GM18498 (cell line): ENCODE data around the gene UPF3A.
A peak's percentile ranks its signal among the peaks of the same experiment; 100 is the strongest.

Experiments
- ATAC-seq: cut with Tn5 transposase; IDR thresholded peaks from one replicate; pipeline ENCODE4 v1.9.1; 2021; ENCODE audit warnings: mild to moderate bottlenecking, moderate library complexity; ENCODE audit not compliant: unreplicated experiment

UPF3A gene

GRCh38 chr13:114303700-114304327 lies 22.4 kb downstream of the UPF3A start:
- ATAC-seq: no peak

GRCh38 chr13:114304346-114305034 lies 23.1 kb downstream of the UPF3A start:
- no peak for ATAC-seq

GRCh38 chr13:114309086-114309485 lies 27.7 kb downstream of the UPF3A start:
- no peak for ATAC-seq

GRCh38 chr13:114309806-114310410 lies 28.5 kb downstream of the UPF3A start:
- ATAC-seq: no peak

GRCh38 chr13:114310956-114311355 lies 29.6 kb downstream of the UPF3A start:
- ATAC-seq: no peak

- ATAC-seq: no peak
These were observed 30.0 kb downstream of the UPF3A start for GRCh38 chr13:114311387-114311786.

GRCh38 chr13:114311908-114312307 lies 30.5 kb downstream of the UPF3A start:
- ATAC-seq: no peak

- ATAC-seq: no peak
These were observed 31.9 kb downstream of the UPF3A start for GRCh38 chr13:114313061-114313860.

- peak; percentile 87 for ATAC-seq
These were observed 32.9 kb downstream of the UPF3A start, which contains the start of gene CHAMP1 for GRCh38 chr13:114314074-114314912. CHAMP1 (plus strand) TSS chr13:114314503; CDS start chr13:114323843, 9,340 bp downstream.

GRCh38 chr13:114315074-114315785 lies 33.8 kb downstream of the UPF3A start:
- ATAC-seq: no peak

GRCh38 chr13:114318624-114319023 lies 37.2 kb downstream of the UPF3A start:
- no peak for ATAC-seq

- no peak for ATAC-seq
These were observed 38.1 kb downstream of the UPF3A start for GRCh38 chr13:114319441-114319913.

- no peak for ATAC-seq
These were observed 38.7 kb downstream of the UPF3A start for GRCh38 chr13:114320065-114320464.

- ATAC-seq: no peak
These were observed 39.9 kb downstream of the UPF3A start for GRCh38 chr13:114321256-114321655.

- no peak for ATAC-seq
These were observed 41.9 kb downstream of the UPF3A start for GRCh38 chr13:114323349-114323748.

- ATAC-seq: no peak
These were observed 42.9 kb downstream of the UPF3A start for GRCh38 chr13:114324334-114324733.

GRCh38 chr13:114325729-114326128 lies 44.3 kb downstream of the UPF3A start:
- ATAC-seq: no peak

GRCh38 chr13:114328034-114328433 lies 46.6 kb downstream of the UPF3A start:
- no peak for ATAC-seq

GRCh38 chr13:114328595-114328994 lies 47.2 kb downstream of the UPF3A start:
- ATAC-seq: no peak

GRCh38 chr13:114330086-114330485 lies 48.7 kb downstream of the UPF3A start:
- ATAC-seq: no peak
